ENCODE data around the gene APOO.
"Not testable (repeated sequence)": the region's sequence is repeated elsewhere in the genome, so short reads cannot be mapped to it uniquely, and the experiment has no call there.

Gene APOO

GRCh38 chrX:23901805-23902204, 5.9 kb downstream of the APOO start:
- DNase-seq, result peak; percentile 1

GRCh38 chrX:23901060-23901459, 6.7 kb downstream of the APOO start:
- no peak for DNase-seq

- no peak for DNase-seq
These were observed 7.4 kb downstream of the APOO start for GRCh38 chrX:23900220-23900797.

- no peak for DNase-seq
These were observed 9.3 kb downstream of the APOO start for GRCh38 chrX:23898412-23898959.

GRCh38 chrX:23896981-23897380, 10.8 kb downstream of the APOO start:
- no peak for DNase-seq

- DNase-seq, result not testable (repeated sequence)
These were observed 11.2 kb downstream of the APOO start for GRCh38 chrX:23896539-23896938.

- peak; percentile 5 for DNase-seq
These were observed 12.7 kb downstream of the APOO start for GRCh38 chrX:23894993-23895392.

GRCh38 chrX:23890933-23891332, 16.8 kb downstream of the APOO start:
- DNase-seq, result no peak

GRCh38 chrX:23888887-23889501, 18.7 kb downstream of the APOO start:
- no peak for DNase-seq

- no peak for DNase-seq
These were observed 19.8 kb downstream of the APOO start for GRCh38 chrX:23887918-23888317.

GRCh38 chrX:23887451-23887850, 20.3 kb downstream of the APOO start:
- DNase-seq, result no peak

- DNase-seq, result peak; percentile 52
These were observed 21.9 kb downstream of the APOO start for GRCh38 chrX:23885803-23886202.

- no peak for DNase-seq
These were observed 23.2 kb downstream of the APOO start for GRCh38 chrX:23884427-23885024.

GRCh38 chrX:23883737-23884354, 23.9 kb downstream of the APOO start:
- no peak for DNase-seq

- no peak for DNase-seq
These were observed 28.2 kb downstream of the APOO start for GRCh38 chrX:23879380-23880090.

- DNase-seq, result no peak
These were observed 35.7 kb downstream of the APOO start for GRCh38 chrX:23871905-23872546.

- no peak for DNase-seq
These were observed 37.7 kb downstream of the APOO start for GRCh38 chrX:23870041-23870440.

GRCh38 chrX:23864742-23865326, 42.9 kb downstream of the APOO start:
- no peak for DNase-seq

GRCh38 chrX:23861952-23862351, 45.8 kb downstream of the APOO start:
- DNase-seq, result not testable (repeated sequence)

- DNase-seq, result no peak
These were observed 46.4 kb downstream of the APOO start for GRCh38 chrX:23861215-23861896.

GRCh38 chrX:23859238-23859637, 48.5 kb downstream of the APOO start:
- DNase-seq, result not testable (repeated sequence)

GRCh38 chrX:23857935-23858334, 49.8 kb downstream of the APOO start:
- DNase-seq, result no peak
